ENCODE measurements around the gene PKNOX2.

Gene PKNOX2

GRCh38 chr11:125446279-125446678 lies 281.7 kb downstream of the PKNOX2 start:
- DNase-seq (ENCODE audit: low read depth), result no peak
- H3K4me3 ChIP-seq (ENCODE audit: low read depth, low read length), result no peak overlapping the region
- TF ChIP-seq, protein P1, sequence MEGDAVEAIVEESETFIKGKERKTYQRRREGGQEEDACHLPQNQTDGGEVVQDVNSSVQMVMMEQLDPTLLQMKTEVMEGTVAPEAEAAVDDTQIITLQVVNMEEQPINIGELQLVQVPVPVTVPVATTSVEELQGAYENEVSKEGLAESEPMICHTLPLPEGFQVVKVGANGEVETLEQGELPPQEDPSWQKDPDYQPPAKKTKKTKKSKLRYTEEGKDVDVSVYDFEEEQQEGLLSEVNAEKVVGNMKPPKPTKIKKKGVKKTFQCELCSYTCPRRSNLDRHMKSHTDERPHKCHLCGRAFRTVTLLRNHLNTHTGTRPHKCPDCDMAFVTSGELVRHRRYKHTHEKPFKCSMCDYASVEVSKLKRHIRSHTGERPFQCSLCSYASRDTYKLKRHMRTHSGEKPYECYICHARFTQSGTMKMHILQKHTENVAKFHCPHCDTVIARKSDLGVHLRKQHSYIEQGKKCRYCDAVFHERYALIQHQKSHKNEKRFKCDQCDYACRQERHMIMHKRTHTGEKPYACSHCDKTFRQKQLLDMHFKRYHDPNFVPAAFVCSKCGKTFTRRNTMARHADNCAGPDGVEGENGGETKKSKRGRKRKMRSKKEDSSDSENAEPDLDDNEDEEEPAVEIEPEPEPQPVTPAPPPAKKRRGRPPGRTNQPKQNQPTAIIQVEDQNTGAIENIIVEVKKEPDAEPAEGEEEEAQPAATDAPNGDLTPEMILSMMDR (IDR thresholded peaks at IDR 0.05; ENCODE audit: control insufficient read depth, extremely low read depth, insufficient read depth), result no peak

GRCh38 chr11:125447721-125448120 lies 283.2 kb downstream of the PKNOX2 start:
- TF ChIP-seq, protein P1 (IDR thresholded peaks at IDR 0.05; ENCODE audit: control insufficient read depth, extremely low read depth, insufficient read depth), result no peak
- DNase-seq (ENCODE audit: low read depth), result no peak
- no peak overlapping the region for H3K4me3 ChIP-seq (ENCODE audit: low read depth, low read length)

DNA sequence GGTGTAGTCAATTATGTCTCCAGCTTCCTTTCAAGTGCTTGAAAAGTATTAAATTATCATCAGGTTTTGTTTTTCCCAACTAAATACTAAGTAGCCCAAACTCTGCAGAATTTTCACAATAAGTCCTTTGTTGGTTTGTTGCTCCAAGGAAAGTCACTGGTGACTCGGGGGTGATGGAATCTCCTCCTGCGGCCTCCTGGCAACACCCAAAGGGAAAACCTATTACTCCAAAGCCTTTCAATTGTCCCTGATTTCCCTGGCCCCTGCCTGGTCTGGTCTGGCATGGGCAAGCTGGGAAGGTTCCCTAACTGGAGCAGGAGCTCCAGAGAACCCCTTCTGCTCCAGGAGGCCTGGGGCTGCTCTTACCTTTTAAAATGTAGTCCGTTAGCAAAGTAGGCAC lies 283.6 kb downstream of the PKNOX2 start:
- no peak overlapping the region for H3K4me3 ChIP-seq (ENCODE audit: low read depth, low read length)
- TF ChIP-seq, protein P1 (IDR thresholded peaks at IDR 0.05; ENCODE audit: control insufficient read depth, extremely low read depth, insufficient read depth), result no peak
- DNase-seq (ENCODE audit: low read depth), result no peak

DNA sequence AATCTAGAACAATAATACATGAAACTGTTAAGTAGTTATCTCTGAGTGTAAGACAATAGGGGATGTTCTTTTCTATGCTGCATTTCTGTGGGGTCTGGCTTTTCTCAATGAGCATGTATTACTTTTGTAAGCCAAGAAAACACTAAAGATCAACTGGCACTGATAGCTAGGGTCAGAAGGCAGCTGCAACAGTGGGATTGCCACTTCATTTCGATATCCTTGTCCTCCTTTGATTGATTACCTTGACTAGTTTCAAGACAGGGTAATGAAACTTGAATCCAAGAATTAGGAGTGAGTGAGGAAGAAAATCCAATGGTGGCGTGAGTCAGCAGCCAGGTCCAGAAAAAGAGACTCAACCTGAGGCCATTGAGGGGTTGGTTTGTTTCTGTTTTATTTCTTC lies 285.0 kb downstream of the PKNOX2 start:
- TF ChIP-seq, protein P1 (IDR thresholded peaks at IDR 0.05; ENCODE audit: control insufficient read depth, extremely low read depth, insufficient read depth), result no peak
- no peak overlapping the region for H3K4me3 ChIP-seq (ENCODE audit: low read depth, low read length)
- no peak for DNase-seq (ENCODE audit: low read depth)

DNA sequence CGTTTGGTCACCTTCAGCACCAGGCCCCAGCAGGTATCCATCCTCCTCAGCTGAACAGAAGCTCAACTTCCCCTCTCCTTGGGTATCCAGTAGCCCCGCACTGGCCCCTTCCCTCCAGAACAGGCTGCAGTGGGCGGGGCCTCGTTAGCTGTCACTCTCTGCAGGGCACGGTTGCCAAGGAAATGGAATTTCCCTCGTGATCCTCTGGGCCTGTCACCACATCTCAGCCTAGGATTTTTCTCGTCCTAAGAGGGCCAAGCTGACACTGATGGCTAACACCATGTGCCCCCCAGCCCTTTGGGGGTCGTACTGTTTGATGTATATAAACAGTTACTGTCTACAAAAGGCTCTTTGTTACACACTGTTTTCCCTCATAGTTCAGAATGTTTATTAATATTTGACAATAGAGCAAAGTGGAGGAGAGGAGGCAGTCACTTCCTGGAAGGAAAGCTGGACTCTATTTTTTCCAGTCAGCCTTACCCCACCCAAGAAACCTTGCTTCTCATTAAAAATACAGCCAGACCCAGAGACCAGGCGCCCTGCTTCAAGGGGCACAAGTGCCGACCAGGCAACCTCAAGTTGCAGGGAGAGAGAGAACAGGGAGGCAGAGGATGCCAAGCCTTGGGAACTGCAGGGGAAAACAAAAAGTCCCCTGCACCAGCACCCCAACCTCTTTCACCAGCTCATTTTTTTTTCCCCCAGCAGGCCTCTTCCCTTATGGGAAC lies 287.0 kb downstream of the PKNOX2 start:
- no peak overlapping the region for H3K4me3 ChIP-seq (ENCODE audit: low read depth, low read length)
- TF ChIP-seq, protein P1 (IDR thresholded peaks at IDR 0.05; ENCODE audit: control insufficient read depth, extremely low read depth, insufficient read depth), result no peak
- DNase-seq (ENCODE audit: low read depth), result no peak

DNA sequence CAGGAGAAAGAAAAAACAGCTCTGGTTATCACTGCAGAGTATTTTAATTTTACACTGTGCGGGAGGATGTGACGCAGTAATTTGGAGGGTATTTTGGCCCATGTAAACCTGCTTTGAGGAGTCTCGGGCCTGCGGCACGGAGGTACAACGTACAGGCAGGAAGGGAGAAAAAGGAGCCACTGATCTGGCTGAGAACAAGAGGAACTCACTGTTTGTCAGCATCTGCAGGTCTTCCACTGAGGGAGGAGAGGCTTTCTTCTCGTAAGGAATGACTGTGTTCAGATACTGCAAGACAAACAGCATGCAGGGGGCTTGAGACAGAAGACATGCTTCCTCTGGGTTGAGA lies 287.5 kb downstream of the PKNOX2 start:
- TF ChIP-seq, protein P1 (IDR thresholded peaks at IDR 0.05; ENCODE audit: control insufficient read depth, extremely low read depth, insufficient read depth), result no peak
- H3K4me3 ChIP-seq (ENCODE audit: low read depth, low read length), result no peak overlapping the region

GRCh38 chr11:125454047-125454446 lies 289.5 kb downstream of the PKNOX2 start:
- DNase-seq (ENCODE audit: low read depth), result no peak
- H3K4me3 ChIP-seq (ENCODE audit: low read depth, low read length), result no peak overlapping the region
- TF ChIP-seq, protein P1 (IDR thresholded peaks at IDR 0.05; ENCODE audit: control insufficient read depth, extremely low read depth, insufficient read depth), result no peak

More for the DNA sequence above, 287.5 kb downstream of the PKNOX2 start:
- no peak for DNase-seq (ENCODE audit: low read depth)
